NOMO-1 treated with dmso at 0.1 percent for 144 hours (cell line): Measurements from ENCODE around the gene RANGAP1.

Source experiments
- DNase-seq: peaks from one replicate; lab custom pipeline; 2025; ENCODE audit not compliant: unreplicated experiment; lab: John Stamatoyannopoulos, UW

Gene RANGAP1

GRCh38 chr22:41204066-41204465, 81.9 kb downstream of the RANGAP1 start:
- DNase-seq: no peak

GRCh38 chr22:41203118-41203517, 82.9 kb downstream of the RANGAP1 start:
- no peak for DNase-seq

- DNase-seq: no peak
These were observed 84.8 kb downstream of the RANGAP1 start for GRCh38 chr22:41201141-41201540.

- no peak for DNase-seq
These were observed 87.9 kb downstream of the RANGAP1 start for GRCh38 chr22:41198027-41198580.

GRCh38 chr22:41197038-41197972, 88.7 kb downstream of the RANGAP1 start:
- DNase-seq: peak; percentile 77
